ENCODE results near the gene TMEM119. TPM values are rescaled to one million over a fixed set of nuclear protein-coding genes. Genes with fewer than 3 reads are reported as not detected.
"Not testable (repeated sequence)": the region's sequence is repeated elsewhere in the genome, so short reads cannot be mapped to it uniquely, and the experiment has no call there.

The TMEM119 gene
- total RNA-seq, 1 donor from 2014 or later: 2.0 TPM

GRCh38 chr12:108634341-108634751, 36.5 kb upstream of the TMEM119 start:
- ATAC-seq: no peak

DNA sequence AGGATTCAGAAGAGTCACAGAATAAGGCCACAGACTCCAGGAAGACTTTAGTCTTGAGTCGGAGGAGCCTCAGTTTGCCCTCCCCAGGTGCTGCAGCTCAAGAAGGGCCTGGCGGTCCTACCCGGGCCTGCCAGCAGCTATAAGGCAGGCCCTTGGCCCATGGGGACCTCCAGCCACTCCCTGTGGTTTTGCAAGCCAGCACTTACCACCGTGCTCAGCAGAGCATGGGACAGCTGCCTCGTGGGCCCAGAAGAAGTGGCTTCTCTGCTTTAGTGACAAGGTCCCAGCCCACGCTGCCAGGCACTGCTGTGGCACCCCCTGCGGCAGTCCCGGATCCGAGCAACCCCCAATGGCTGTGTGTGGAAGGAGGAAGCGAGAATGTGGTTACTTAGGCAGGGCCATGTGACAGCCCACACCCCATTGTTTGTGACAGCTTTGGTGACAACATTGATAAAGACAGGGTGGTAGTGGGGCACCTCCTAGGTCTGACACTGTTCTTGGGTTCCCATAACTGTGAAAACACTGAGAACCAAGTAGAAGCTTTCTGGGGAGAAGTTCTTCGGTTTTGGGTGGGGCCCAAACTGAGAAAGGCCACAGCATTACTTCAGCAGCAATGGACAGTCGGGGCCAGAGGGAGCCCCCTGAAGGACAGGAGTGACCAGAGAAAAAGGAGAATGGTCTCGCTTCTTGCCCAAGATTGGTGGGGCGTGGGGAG, 35.8 kb upstream of the TMEM119 start, which contains the start of gene SELPLG:
Gene SELPLG (minus strand): TSS at position 361 of the 715 bp plus-strand sequence. CDS start 9,587 bp downstream, outside the sequence.
- ATAC-seq: peak; percentile 68

GRCh38 chr12:108633081-108633533, 35.2 kb upstream of the TMEM119 start:
- ATAC-seq: no peak

GRCh38 chr12:108631261-108631660, 33.4 kb upstream of the TMEM119 start:
- not testable (repeated sequence) for ATAC-seq

- peak; percentile 14 for ATAC-seq
Measured at GRCh38 chr12:108630481-108631207, 32.8 kb upstream of the TMEM119 start.

GRCh38 chr12:108629824-108630476, 32.1 kb upstream of the TMEM119 start:
- ATAC-seq: peak; percentile 63

DNA sequence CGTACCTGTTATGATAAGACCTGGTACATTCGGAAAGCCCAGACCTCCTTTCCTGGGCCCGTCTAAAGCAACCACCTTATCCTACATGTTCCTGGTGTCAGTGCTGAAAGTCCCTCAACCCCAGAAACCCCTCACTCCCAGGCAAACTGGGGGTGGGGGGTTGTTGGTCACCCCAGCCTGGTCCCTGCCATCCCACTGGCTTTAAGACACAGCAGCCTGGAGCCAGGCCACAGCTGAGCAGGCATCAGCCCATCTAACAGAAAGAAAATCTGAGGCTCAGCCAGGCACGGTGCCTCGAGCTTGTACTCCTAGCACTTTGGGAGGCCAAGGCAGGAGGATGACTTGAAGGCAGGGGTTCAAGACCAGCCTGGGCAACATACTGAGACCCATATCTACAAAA, 31.3 kb upstream of the TMEM119 start:
- no peak for ATAC-seq

DNA sequence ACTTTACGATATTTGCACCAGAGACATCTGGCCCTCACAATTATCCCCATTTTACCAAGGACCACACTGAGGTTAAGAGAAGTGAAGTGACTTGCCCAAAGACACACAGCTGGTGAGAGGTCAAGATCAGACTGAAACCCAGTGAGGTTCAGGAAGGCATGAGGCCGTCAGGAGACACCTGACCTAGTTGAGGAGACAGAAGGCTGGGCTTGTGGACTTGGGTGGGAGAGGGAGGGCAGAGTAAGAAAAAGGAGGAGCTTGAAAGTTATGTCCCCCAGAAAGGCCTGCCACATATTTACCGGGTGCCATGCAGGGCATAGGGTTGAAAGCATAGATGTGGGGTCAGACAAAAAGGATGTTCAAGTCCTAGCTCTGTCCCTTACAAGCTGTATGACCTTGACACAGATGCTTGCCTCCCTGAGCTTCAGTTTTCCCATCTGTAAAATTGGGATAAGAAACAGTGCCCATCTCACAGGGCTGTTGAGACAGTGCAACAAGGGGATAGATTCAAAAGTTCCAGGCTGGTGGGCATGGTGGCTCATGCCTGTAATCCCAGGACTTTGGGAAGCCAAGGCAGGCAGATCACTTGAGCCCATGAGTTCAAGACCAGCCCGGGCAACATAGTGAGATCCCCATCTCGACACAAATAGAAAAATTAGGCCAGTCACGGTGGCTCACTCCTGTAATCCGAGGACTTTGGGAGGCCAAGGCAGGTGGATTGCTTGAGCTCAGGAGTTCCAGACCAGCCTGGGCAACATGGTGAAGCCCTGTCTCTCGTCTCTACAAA, 29.4 kb upstream of the TMEM119 start:
- no peak for ATAC-seq

DNA sequence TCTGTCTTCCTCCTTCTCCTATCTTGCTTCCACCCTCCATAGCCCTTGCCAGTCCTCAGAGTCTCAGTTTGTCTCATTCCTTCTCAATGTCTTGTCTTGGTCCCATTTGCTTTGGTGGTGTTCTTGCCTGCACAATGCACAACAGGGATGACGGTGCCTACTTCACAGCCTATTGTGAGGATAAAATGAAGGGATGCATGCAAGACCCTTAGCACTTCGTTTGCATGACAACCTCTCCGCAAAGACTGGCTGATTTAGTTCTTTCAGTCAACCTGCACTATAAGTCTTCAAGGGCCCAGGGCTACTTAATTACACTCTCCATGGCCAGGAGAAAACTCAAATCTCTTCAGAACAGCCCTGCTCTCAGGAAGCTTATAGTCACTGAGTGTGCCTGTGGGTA, 27.3 kb upstream of the TMEM119 start:
- no peak for ATAC-seq

GRCh38 chr12:108623577-108623976, 25.7 kb upstream of the TMEM119 start:
- ATAC-seq: no peak

DNA sequence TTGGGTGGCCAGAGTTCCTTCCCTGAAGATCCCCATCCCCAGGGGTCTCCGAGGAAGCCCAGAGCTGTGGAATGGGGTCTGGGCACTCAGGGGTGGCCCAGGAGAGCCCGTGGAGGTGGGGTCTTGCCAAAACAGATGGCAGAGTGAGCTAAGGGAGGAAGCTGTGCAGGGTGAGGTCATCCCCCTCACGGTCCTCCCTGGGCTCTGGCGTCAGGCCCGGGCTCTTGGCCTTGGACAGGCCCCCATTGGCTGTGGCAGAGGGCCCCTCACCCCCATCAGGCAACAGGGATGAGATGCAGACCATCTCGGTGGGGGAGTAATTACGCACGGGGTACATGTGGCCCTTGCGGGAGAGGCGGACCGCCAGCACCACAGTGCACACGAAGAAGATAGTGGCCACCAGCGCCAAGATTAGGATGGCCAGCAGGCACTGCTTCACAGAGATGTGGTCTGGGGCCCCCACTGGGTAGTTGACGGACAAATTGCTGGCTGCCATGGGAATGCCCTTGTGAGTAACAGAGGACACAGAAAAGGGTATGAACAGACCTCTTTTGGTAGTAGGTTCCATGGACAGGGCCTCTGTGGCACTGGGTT, 25.1 kb upstream of the TMEM119 start:
- ATAC-seq: no peak

- ATAC-seq: peak; percentile 49
Measured at GRCh38 chr12:108622421-108622820, 24.5 kb upstream of the TMEM119 start.

- no peak for ATAC-seq
Measured at GRCh38 chr12:108621161-108621560, 23.3 kb upstream of the TMEM119 start.

GRCh38 chr12:108620236-108620879, 22.5 kb upstream of the TMEM119 start:
- no peak for ATAC-seq

GRCh38 chr12:108619369-108620160, 21.7 kb upstream of the TMEM119 start:
- no peak for ATAC-seq

GRCh38 chr12:108618953-108619274, 21.0 kb upstream of the TMEM119 start:
- not testable (repeated sequence) for ATAC-seq

GRCh38 chr12:108618079-108618952, 20.4 kb upstream of the TMEM119 start:
- ATAC-seq: peak; percentile 76

DNA sequence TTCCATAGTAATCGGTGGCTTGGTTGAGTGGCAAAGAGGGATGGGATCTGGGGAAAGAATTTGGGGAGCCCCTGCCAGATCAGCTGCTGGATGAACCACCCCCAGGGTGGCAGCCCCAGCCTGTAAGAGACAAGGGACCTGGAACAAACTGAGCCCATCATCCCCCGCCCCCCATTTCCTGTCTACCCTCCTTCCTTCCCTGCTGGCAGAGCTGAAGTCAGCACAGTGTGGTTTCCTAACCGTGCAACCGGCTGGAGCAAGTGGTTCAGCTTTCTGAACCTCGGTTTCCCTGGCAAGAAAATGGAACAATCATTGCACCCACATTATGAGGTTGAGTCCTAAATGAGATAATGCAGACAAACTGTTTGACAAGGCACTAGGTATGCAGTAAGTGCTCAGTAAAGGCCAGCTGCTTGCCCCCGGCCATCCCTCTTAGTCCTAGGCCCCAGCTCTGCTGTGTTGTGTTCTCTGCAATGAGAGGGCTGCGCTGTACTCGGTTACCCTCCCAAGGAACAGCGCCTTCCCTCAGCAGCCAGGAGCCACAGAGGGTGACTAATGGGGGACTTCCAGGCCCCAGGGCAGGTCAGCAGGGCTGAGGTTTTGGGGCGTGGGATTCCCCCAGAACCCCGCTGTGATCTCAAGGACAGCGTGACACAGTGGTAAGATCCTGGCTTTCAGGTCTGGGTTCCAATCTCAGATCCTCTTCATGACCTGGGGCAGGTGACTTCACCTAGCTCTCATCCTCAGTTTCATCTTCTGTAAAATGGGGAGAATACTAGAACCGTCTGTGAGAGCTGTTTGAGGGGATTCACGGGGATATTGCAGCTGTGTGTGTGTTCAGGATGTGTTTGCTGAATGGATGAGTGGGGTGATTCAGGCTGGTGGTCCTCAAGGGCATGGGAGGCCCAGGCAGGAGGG, 19.3 kb upstream of the TMEM119 start:
- ATAC-seq: peak; percentile 29

DNA sequence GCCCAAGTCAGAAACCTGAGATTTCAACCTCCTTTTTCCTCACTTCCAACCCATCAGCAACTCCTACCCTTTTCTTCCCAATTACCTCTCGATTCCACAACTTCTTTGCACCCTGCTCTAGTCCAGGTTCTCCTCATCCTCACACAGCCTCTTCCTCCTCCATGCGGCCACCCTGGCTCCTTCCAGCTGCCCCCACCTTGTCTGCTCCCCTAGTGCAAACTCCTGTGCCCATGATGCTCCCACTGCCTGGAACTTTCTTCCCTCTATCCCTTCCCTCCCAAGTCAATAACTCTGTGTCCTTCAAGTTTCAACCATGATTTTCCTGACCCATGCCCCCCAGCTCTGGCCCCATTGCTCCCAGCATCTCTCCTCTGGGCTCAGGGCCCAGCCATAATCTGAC, 18.5 kb upstream of the TMEM119 start:
- ATAC-seq: no peak
